Subcutaneous abdominal adipose tissue (tissue), 5 donors: ENCODE data around the gene DST.

Experiments used
- H3K27ac ChIP-seq: one replicate; pipeline ENCODE4 v1.7.0; 2013; ENCODE audit warnings: low read depth, mild to moderate bottlenecking, inconsistent platforms, low read length, moderate library complexity
- H3K27me3 ChIP-seq, 5 donors: one replicate each; pipeline ENCODE4 v1.7.0; 2013; ENCODE audit warnings: low read length in 5 of 5, inconsistent platforms in 1 of 5; ENCODE audit not compliant: control insufficient read depth in 5 of 5, insufficient read depth in 4 of 5
- H3K36me3 ChIP-seq, 5 donors: one replicate each; pipeline ENCODE4 v1.7.0; 2013; ENCODE audit warnings: low read length in 5 of 5; ENCODE audit not compliant: control insufficient read depth in 5 of 5, insufficient read depth in 5 of 5
- H3K4me1 ChIP-seq, 5 donors: one replicate each; pipeline ENCODE4 v1.7.0; 2013; ENCODE audit warnings: low read length in 5 of 5, mild to moderate bottlenecking in 3 of 5, moderate library complexity in 1 of 5; ENCODE audit not compliant: control insufficient read depth in 5 of 5, insufficient read depth in 5 of 5
- H3K4me3 ChIP-seq, 5 donors: one replicate each; pipeline ENCODE4 v1.7.0; 2013; ENCODE audit warnings: low read length in 5 of 5, low read depth in 1 of 5
- H3K9ac ChIP-seq, 5 donors: one replicate each; pipeline ENCODE4 v1.7.0; 2013; ENCODE audit warnings: low read length in 5 of 5, mild to moderate bottlenecking in 4 of 5, moderate library complexity in 3 of 5
- H3K9me3 ChIP-seq, 5 donors: one replicate each; pipeline ENCODE4 v1.7.0; 2013; ENCODE audit warnings: low read length in 5 of 5; ENCODE audit not compliant: control insufficient read depth in 5 of 5
- donor health status: healthy.
- donor health status: healthy.
- donor health status: healthy.
- donor health status: healthy.
- donor health status: healthy.

Gene DST

GRCh38 chr6:56685102-56685733 is 42.5 kb upstream of the DST start:
- H3K27me3 ChIP-seq: no peaks in the 10 kb centered on the region
- peaks cover 0 to 9% (median 6%) of the 10 kb centered on the region in 5 donors for H3K4me1 ChIP-seq
- H3K27ac ChIP-seq: no peak overlapping the region
- H3K9me3 ChIP-seq: no peaks in the 10 kb centered on the region
- H3K36me3 ChIP-seq: no peaks in the 10 kb centered on the region
- H3K4me3 ChIP-seq: no peak overlapping the region
- no peak overlapping the region for H3K9ac ChIP-seq

- no peaks in the 10 kb centered on the region for H3K27me3 ChIP-seq
- H3K27ac ChIP-seq: no peak overlapping the region
- H3K4me1 ChIP-seq: peaks cover 0 to 8% (median 5%) of the 10 kb centered on the region in 5 donors
- no peaks in the 10 kb centered on the region for H3K9me3 ChIP-seq
- H3K36me3 ChIP-seq: no peaks in the 10 kb centered on the region
- H3K9ac ChIP-seq: no peak overlapping the region
- H3K4me3 ChIP-seq: no peak overlapping the region
Measured at GRCh38 chr6:56684342-56685101, 41.8 kb upstream of the DST start.

GRCh38 chr6:56683882-56684281 is 41.2 kb upstream of the DST start:
- no peaks in the 10 kb centered on the region for H3K36me3 ChIP-seq
- H3K4me1 ChIP-seq: peaks cover 0 to 7% (median 0%) of the 10 kb centered on the region in 5 donors
- H3K27me3 ChIP-seq: no peaks in the 10 kb centered on the region
- H3K9me3 ChIP-seq: no peaks in the 10 kb centered on the region
- no peak overlapping the region for H3K9ac ChIP-seq
- no peak overlapping the region for H3K4me3 ChIP-seq
- no peak overlapping the region for H3K27ac ChIP-seq

- Histone ChIP-seq H3K9me3 (no peaks in the 10 kb centered on the region), H3K36me3 (no peaks in the 10 kb centered on the region), H3K27ac (no peak overlapping the region), H3K27me3 (no peaks in the 10 kb centered on the region), H3K4me3 (no peak overlapping the region), H3K4me1 (peaks cover 0 to 7% (median 0%) of the 10 kb centered on the region in 5 donors), H3K9ac (no peak overlapping the region)
Measured at GRCh38 chr6:56682635-56683034, 39.9 kb upstream of the DST start.

- Histone ChIP-seq H3K9me3 (no peaks in the 10 kb centered on the region), H3K27ac (no peak overlapping the region), H3K27me3 (no peaks in the 10 kb centered on the region), H3K36me3 (no peaks in the 10 kb centered on the region), H3K4me3 (no peak overlapping the region), H3K4me1 (no peaks in the 10 kb centered on the region), H3K9ac (no peak overlapping the region)
Measured at GRCh38 chr6:56677559-56677958, 34.9 kb upstream of the DST start.

GRCh38 chr6:56671651-56672461 is 29.2 kb upstream of the DST start:
- H3K9ac ChIP-seq: peak overlapping the region in 3 of 5 donors; percentile 31 to 43 (median 34)

GRCh38 chr6:56671160-56671559 is 28.5 kb upstream of the DST start:
- no peak overlapping the region for H3K9ac ChIP-seq
- peaks cover 0 to 11% (median 10%) of the 10 kb centered on the region in 5 donors for H3K4me1 ChIP-seq
- no peak overlapping the region for H3K4me3 ChIP-seq
- no peaks in the 10 kb centered on the region for H3K9me3 ChIP-seq
- no peaks in the 10 kb centered on the region for H3K27me3 ChIP-seq
- no peak overlapping the region for H3K27ac ChIP-seq
- peaks cover 0 to 6% (median 3%) of the 10 kb centered on the region in 5 donors for H3K36me3 ChIP-seq

More at GRCh38 chr6:56671651-56672461, 29.2 kb upstream of the DST start:
- H3K4me1 ChIP-seq: peaks cover 0 to 11% (median 10%) of the 10 kb centered on the region in 5 donors
- H3K27ac ChIP-seq: peak overlapping the region; percentile 55
- H3K4me3 ChIP-seq: peak overlapping the region in 1 of 5 donors; percentile 37
- no peaks in the 10 kb centered on the region for H3K27me3 ChIP-seq
- H3K36me3 ChIP-seq: peaks cover 0 to 6% (median 3%) of the 10 kb centered on the region in 5 donors
- H3K9me3 ChIP-seq: no peaks in the 10 kb centered on the region

GRCh38 chr6:56669041-56669440 is 26.4 kb upstream of the DST start:
- no peaks in the 10 kb centered on the region for H3K27me3 ChIP-seq
- H3K27ac ChIP-seq: no peak overlapping the region
- H3K4me3 ChIP-seq: no peak overlapping the region
- no peak overlapping the region for H3K9ac ChIP-seq
- H3K4me1 ChIP-seq: peaks cover 0 to 11% (median 10%) of the 10 kb centered on the region in 5 donors
- no peaks in the 10 kb centered on the region for H3K9me3 ChIP-seq
- H3K36me3 ChIP-seq: peaks cover 0 to 6% (median 3%) of the 10 kb centered on the region in 5 donors

GRCh38 chr6:56668158-56668557 is 25.5 kb upstream of the DST start:
- Histone ChIP-seq H3K9ac (no peak overlapping the region), H3K4me1 (peaks cover 0 to 11% (median 10%) of the 10 kb centered on the region in 5 donors), H3K27ac (no peak overlapping the region), H3K9me3 (no peaks in the 10 kb centered on the region), H3K4me3 (no peak overlapping the region), H3K27me3 (no peaks in the 10 kb centered on the region), H3K36me3 (peaks cover 0 to 6% (median 3%) of the 10 kb centered on the region in 5 donors)
